Tibial nerve (tissue), 4 donors: ENCODE measurements around the gene ACTL6A.
"Not testable (repeated sequence)": the region's sequence is repeated elsewhere in the genome, so short reads cannot be mapped to it uniquely, and the experiment has no call there.

Experiments used
- EP300 ChIP-seq, 2 donors: sonication (generic); formaldehyde crosslinking; IDR thresholded peaks; one replicate each; pipeline ENCODE4 v1.6.1; 2017; ENCODE audit warnings: antibody characterized with exemption in 2 of 2, mild to moderate bottlenecking in 1 of 2
- POLR2A ChIP-seq, 2 donors: fragments of 450-650 bp; IDR thresholded peaks; one replicate each; pipeline ENCODE4 v1.6.1; 2017; ENCODE audit warnings: antibody characterized with exemption in 2 of 2, mild to moderate bottlenecking in 2 of 2, moderate library complexity in 2 of 2
- TF ChIP-seq, protein P1 (sequence below), 5 experiments: fragments of 200-600 bp in 3 of 5; fragments of 450-650 bp in 2 of 5; sonication (generic) in 3 of 5; IDR thresholded peaks; one replicate each; pipeline ENCODE4 v1.5.1; 2016 to 2019; ENCODE audit warnings: antibody characterized with exemption in 5 of 5, mild to moderate bottlenecking in 3 of 5, moderate library complexity in 2 of 5

GRCh38 chr3:179516461-179517251 lies 46.1 kb upstream of the ACTL6A start:
- TF ChIP-seq, protein P1, sequence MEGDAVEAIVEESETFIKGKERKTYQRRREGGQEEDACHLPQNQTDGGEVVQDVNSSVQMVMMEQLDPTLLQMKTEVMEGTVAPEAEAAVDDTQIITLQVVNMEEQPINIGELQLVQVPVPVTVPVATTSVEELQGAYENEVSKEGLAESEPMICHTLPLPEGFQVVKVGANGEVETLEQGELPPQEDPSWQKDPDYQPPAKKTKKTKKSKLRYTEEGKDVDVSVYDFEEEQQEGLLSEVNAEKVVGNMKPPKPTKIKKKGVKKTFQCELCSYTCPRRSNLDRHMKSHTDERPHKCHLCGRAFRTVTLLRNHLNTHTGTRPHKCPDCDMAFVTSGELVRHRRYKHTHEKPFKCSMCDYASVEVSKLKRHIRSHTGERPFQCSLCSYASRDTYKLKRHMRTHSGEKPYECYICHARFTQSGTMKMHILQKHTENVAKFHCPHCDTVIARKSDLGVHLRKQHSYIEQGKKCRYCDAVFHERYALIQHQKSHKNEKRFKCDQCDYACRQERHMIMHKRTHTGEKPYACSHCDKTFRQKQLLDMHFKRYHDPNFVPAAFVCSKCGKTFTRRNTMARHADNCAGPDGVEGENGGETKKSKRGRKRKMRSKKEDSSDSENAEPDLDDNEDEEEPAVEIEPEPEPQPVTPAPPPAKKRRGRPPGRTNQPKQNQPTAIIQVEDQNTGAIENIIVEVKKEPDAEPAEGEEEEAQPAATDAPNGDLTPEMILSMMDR (IDR thresholded peaks at IDR 0.05), result not testable (repeated sequence)
- not testable (repeated sequence) for TF ChIP-seq EP300, POLR2A (IDR thresholded peaks at IDR 0.05)
